ENCODE data around the gene DZIP3. TPM values are rescaled to one million over a fixed set of nuclear protein-coding genes. Genes with fewer than 3 reads are reported as not detected.
"Not testable (repeated sequence)": the region's sequence is repeated elsewhere in the genome, so short reads cannot be mapped to it uniquely, and the experiment has no call there.

Gene DZIP3
- total and polyA plus RNA-seq, 2 of the 8 experiments (the other 6 are each of a cell fraction or from before 2014, with no cell fraction given): 10.4 to 24.3 TPM

GRCh38 chr3:108610651-108611050 lies 21.1 kb downstream of the DZIP3 start (continued):
- TF ChIP-seq RXRA (IDR thresholded peaks at IDR 0.05; ENCODE audit: insufficient read depth, low read depth, low read length) (no peak), TAF7 (optimal IDR thresholded peaks at IDR 0.05; ENCODE audit: borderline replicate concordance, low read depth, low read length) (no peak), BCL11A (IDR thresholded peaks at IDR 0.05; ENCODE audit: low read depth in 2 of 2, low read length in 2 of 2) (no peak)

GRCh38 chr3:108616090-108616489 lies 26.6 kb downstream of the DZIP3 start:
- H3K4me2 ChIP-seq (ENCODE audit: insufficient read depth in 1 of 2, low read depth in 2 of 2, low read length in 2 of 2); H3K14ac ChIP-seq (ENCODE audit: insufficient read length); CTCF ChIA-PET (ENCODE audit: partially characterized antibody); H3K27ac ChIP-seq (ENCODE audit: low read depth, low read length); H3K4me1 ChIP-seq (replicated peaks in 1 of 4; ENCODE audit: control insufficient read depth in 3 of 4, insufficient read depth in 4 of 4, low read length in 3 of 4); FAIRE-seq; H3K27me3 ChIP-seq (replicated peaks in 1 of 4; ENCODE audit: control insufficient read depth in 3 of 4, extremely low read depth in 1 of 4, insufficient read depth in 3 of 4, low read length in 3 of 4); H3K4ac ChIP-seq (replicated peaks; ENCODE audit: insufficient read length, low read depth, low read length); H2BK12ac ChIP-seq (ENCODE audit: low read depth, low read length); H3K56ac ChIP-seq (replicated peaks; ENCODE audit: insufficient read length, low read depth, low read length); H3K9ac ChIP-seq (replicated peaks in 1 of 4; ENCODE audit: extremely low read depth in 1 of 4, low read depth in 3 of 4, low read length in 3 of 4); H3K9me3 ChIP-seq (ENCODE audit: insufficient read depth in 2 of 2, low read depth in 1 of 2, low read length in 1 of 2); H4K91ac ChIP-seq (replicated peaks; ENCODE audit: insufficient read length, low read length); H4K20me1 ChIP-seq (replicated peaks in 1 of 2; ENCODE audit: control insufficient read depth in 1 of 2, insufficient read depth in 2 of 2, low read length in 2 of 2); H2BK15ac ChIP-seq (ENCODE audit: low read length); H3K79me1 ChIP-seq (ENCODE audit: low read depth, low read length); H2BK120ac ChIP-seq (replicated peaks; ENCODE audit: low read depth, low read length); H2AK5ac ChIP-seq (ENCODE audit: low read depth, low read length); H3K23me2 ChIP-seq (ENCODE audit: low read depth, low read length); H2BK20ac ChIP-seq (ENCODE audit: low read length); H4K5ac ChIP-seq (ENCODE audit: insufficient read length, low read depth, low read length); H2AFZ ChIP-seq (ENCODE audit: low read length); DNase-seq (ENCODE audit: low read depth in 1 of 2, low spot score in 2 of 2); H3K23ac ChIP-seq (ENCODE audit: insufficient read length); H4K8ac ChIP-seq (ENCODE audit: extremely low read depth, insufficient read depth, low read length); H3K4me3 ChIP-seq (ENCODE audit: extremely low read depth in 1 of 4, insufficient read depth in 2 of 4, low read depth in 3 of 4, low read length in 4 of 4); H3K79me2 ChIP-seq (ENCODE audit: control insufficient read depth in 1 of 2, insufficient read depth in 2 of 2, low read length in 2 of 2); H3K18ac ChIP-seq (ENCODE audit: extremely low read depth, low read length); H2BK5ac ChIP-seq (ENCODE audit: low read depth, low read length): not testable (repeated sequence)
- H3K36me3 ChIP-seq (ENCODE audit: control insufficient read depth in 2 of 4, insufficient read depth in 4 of 4, low read length in 3 of 4): peaks cover 0 to 14% (median 2%) of the 10 kb centered on the region in 4 experiments; a peak in 2 of 8 replicates
- WGBS, 2 experiments (ENCODE audit: extremely low coverage in 1 of 2, insufficient coverage in 1 of 2, insufficient read length in 1 of 2, insufficient replicate concordance in 2 of 2, low coverage in 1 of 2, low lambda C conversion rate in 2 of 2, missing lambda C conversion rate in 1 of 2): 92% methylated on average over 8 of the region's 8 CpGs; no CpG with 5 or more reads in 1 of the 2 experiments
- POLR2A ChIA-PET (ENCODE audit: partially characterized antibody): interaction anchor here (0.6 to 1.0 kb wide), 2 partner anchors 12 to 26 kb away, joined by 3 read pairs; partner anchors contain the start of gene DZIP3

Data from H1 (cell line).